Mononuclear cell (primary cell): ENCODE measurements around the gene DOK7. TPM values are rescaled to one million over a fixed set of nuclear protein-coding genes. Genes with fewer than 3 reads are reported as not detected.
"Not testable (repeated sequence)": the region's sequence is repeated elsewhere in the genome, so short reads cannot be mapped to it uniquely, and the experiment has no call there.

Source experiments
- H3K27me3 ChIP-seq: 2 replicates; pipeline ENCODE4 v1.6.0; 2011; ENCODE audit warnings: low read length, control low read depth; ENCODE audit not compliant: insufficient read depth
- H3K4me1 ChIP-seq: 2 replicates; pipeline ENCODE4 v1.5.1; 2011; ENCODE audit warnings: mild to moderate bottlenecking, low read length, control low read depth; ENCODE audit not compliant: insufficient read depth
- H3K4me3 ChIP-seq: 2 replicates; pipeline ENCODE4 v1.5.1; 2011; ENCODE audit warnings: mild to moderate bottlenecking, low read length, moderate library complexity
- H3K9me3 ChIP-seq: 2 replicates; pipeline ENCODE4 v1.5.1; 2011; ENCODE audit warnings: low read depth, mild to moderate bottlenecking, control low read depth, low read length
- total RNA-seq: library from RNA; depleted of rRNA; stranded (reverse); fragments of >200 nt; gene quantifications from one replicate; pipeline ENCODE4 v1.2.3, GENCODE V29; 2012

DOK7 gene
- total RNA-seq, 1 donor, result 0.63 TPM

DNA sequence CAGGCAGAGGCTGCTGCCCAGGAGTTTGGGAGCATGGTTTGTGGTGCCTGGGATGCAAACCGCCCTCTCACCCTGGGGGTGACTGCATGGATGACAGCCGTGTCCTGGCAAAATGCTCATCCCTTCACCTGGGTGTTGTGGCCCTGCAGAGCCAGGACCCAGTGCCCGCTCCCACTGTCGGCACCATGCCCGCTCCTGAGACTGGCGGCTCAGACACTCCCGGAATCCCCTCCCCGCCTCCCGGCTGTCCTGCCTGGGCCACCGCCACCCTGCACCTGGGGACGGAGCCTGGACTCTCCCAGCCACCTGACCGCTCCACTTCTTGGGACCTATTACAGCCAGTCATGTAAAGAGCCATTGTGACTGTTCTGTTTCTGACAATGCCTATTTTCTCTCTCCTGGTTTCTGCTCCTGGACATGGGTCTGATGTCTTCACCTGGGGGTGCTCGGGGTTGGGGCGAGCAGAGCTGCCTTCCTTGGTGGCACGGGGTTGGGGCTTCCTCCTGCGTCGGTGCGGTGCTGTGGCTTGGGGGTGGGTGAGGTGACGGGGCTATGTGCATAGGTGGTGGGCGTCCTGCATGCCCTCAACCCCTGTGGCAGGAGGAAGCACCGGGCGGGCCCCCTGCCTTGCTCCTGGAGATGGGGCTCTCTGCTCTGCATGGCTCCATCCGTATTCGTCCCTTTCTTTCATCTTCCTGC, 38.2 kb downstream of the DOK7 start:
- no peaks in the 10 kb centered on the region for H3K9me3 ChIP-seq
- H3K4me3 ChIP-seq, result no peak overlapping the region
- no peaks in the 10 kb centered on the region for H3K27me3 ChIP-seq
- H3K4me1 ChIP-seq, result no peaks in the 10 kb centered on the region

DNA sequence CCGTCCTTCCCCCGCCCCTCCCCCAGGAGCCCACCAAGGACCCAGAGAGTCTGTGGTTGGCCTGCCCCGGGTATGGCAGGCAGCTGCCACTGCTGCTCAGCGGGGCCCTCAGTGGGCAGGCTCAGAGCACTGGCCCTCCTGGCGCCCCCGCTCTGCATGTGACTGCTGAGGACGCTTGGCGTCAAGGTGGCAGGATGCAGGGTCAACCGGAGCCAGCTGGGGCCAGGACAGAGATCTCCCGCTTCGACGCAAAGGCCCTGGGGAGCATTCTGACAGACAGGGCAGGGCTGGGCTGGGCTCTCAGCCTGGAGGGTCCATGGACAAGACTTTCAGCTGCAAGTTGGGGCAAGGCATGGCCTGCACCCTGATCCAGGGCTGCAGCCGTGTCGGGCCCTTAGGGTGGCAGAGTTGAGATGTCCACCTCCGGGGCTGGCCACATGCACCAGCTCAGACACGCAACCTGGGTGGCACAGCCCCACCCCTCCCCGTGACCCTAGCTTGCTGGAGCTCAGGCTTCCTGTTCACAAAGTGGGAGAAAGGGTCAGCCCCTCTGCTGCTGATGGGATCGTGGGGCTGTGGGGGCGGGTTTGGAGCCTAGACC, 38.8 kb downstream of the DOK7 start:
- H3K4me3 ChIP-seq, result no peak overlapping the region
- no peaks in the 10 kb centered on the region for H3K9me3 ChIP-seq
- no peaks in the 10 kb centered on the region for H3K4me1 ChIP-seq
- H3K27me3 ChIP-seq, result no peaks in the 10 kb centered on the region

DNA sequence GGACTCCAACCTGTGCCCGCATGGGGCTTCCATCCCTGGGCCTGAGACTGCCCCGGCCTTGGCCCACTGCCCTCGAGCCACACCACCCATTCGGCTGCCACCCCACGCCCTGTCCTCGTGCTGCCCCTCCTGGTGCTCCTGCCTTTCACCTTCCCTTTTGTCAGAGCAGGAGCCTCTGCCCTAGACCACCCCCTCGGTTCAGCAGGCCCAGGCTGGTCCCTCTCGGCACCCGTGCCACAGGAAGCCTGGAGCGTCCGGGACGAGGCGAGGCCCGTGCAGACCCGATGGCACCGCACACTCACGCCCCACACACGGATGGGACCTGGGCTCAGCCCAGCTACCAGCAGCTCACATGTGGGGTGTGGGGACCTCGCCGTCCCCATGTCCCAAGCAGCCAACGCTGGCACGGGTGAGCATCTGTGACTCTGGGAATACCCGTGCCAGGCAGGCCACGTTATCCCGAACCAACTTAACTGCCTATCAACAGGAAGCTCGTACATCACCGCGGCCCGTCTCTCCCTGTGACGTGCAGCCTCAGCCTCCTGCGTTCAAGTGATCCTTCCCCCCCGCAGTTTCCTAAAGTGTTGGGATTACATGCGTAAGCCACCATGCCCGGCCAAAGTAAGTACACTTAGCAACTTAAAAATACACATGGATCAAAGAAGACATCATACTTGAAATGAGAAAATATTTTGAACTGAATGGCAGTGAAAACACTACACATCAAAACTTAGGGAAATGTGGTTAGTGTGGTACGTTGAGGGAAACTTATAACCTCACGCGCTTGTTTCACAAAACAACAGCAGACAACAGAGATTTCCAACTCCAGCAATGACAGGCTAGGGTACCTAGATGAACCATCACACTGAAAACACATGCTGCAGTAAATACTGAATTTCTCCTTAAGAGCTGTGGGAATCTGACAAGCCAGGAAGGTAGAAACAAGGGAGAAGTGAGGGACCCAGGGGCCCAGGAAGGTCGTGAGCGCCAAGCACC, 40.1 kb downstream of the DOK7 start:
- no peaks in the 10 kb centered on the region for H3K4me1 ChIP-seq
- H3K9me3 ChIP-seq, result no peaks in the 10 kb centered on the region
- H3K4me3 ChIP-seq, result no peak overlapping the region
- no peaks in the 10 kb centered on the region for H3K27me3 ChIP-seq

DNA sequence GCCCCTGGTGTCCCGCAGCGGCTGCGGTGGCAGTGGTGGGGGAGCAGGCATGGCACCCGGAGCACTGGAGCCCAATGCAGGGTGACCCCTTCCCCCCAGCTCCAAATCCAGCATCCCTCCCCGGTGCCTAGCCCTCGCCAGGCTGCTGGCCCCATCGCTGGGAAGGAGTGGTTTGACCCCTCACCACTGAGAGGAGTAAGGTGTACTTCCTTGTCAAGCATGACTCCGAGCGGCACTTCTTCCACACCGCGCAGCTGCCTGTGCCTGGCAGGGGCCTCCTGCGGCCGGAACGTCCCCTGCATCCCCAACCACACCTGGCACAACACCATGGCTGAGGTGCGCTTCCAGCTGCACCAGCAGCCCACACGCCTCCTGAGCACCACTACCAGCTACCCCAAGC, 42.1 kb downstream of the DOK7 start:
- Histone ChIP-seq H3K9me3 (no peaks in the 10 kb centered on the region), H3K4me3 (no peak overlapping the region), H3K27me3 (no peaks in the 10 kb centered on the region), H3K4me1 (no peaks in the 10 kb centered on the region)

DNA sequence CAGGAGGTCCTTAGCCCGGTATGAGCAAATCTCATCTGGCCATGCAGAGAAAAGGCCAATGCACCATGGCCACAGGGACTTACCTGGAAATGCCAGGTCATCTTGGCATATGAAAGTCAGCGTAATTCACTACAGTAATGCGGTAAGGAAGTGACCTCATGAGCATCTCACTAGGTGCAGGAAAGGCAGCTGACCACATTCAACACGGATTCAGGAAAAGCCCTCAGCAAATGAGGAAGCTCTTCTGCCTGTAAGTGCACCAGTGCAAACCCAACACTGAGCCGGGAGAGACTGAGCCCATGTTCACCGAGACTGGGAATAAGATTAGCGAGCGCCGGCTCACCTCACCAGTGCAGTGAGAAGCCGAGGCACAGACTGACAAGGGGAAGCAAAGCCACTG, 45.4 kb downstream of the DOK7 start:
- H3K4me1 ChIP-seq, result no peaks in the 10 kb centered on the region
- no peaks in the 10 kb centered on the region for H3K27me3 ChIP-seq
- no peaks in the 10 kb centered on the region for H3K9me3 ChIP-seq
- H3K4me3 ChIP-seq, result no peak overlapping the region

DNA sequence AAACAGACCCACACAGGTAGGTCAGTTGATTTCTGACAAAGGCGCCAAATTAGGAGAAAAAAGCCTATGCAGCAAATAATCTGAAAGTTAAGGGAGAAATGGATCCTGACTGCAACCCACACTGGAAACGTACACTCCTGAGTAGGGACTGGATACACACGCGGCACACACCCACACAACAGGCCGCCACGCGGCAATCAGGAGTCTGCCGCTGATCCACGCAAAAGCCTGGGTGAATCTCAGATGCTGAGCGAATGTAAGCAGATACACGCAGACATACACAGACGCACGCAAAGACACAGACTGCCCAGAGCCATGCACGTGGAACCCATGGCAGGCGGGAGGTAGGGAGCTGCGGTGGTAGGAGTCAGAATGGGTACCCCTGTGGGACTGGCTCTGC, 47.4 kb downstream of the DOK7 start:
- no peaks in the 10 kb centered on the region for H3K9me3 ChIP-seq
- no peaks in the 10 kb centered on the region for H3K4me1 ChIP-seq
- no peaks in the 10 kb centered on the region for H3K27me3 ChIP-seq
- H3K4me3 ChIP-seq, result no peak overlapping the region

DNA sequence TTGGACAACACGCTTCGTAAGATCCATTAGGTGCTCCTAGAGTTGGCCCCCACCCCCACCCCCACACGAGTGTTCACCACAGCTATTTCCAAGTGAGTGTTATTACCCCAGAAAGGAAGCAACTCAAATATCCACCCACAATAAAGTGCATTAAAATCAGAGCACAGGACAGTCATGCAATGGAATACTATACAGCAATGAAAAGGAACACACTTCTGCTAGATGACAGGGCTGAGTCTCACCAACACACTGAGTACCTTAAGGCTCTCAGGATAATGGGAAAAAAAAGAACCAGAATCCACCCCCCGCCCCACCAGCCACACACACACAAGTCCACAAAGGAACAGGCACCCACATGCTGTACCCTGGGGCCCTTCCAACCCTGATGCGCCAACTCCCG, 48.1 kb downstream of the DOK7 start:
- Histone ChIP-seq H3K4me3 (no peak overlapping the region), H3K27me3 (no peaks in the 10 kb centered on the region), H3K9me3 (no peaks in the 10 kb centered on the region), H3K4me1 (no peaks in the 10 kb centered on the region)

DNA sequence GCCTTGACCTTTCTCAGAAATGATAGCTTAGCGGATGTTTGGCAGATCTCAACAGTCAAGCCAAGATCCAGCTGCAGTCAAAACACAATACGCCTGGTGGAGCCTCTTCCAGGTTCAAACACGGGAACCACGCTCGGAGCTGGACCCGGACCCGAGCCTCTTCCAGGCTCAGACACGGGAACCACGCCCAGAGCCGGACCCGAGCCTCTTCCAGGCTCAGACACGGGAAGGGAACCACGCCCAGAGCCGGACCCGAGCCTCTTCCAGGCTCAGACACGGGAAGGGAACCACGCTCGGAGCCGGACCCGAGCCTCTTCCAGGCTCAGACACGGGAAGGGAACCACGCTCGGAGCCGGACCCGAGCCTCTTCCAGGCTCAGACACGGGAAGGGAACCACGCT, 48.5 kb downstream of the DOK7 start:
- not testable (repeated sequence) for H3K27me3 ChIP-seq, H3K4me1 ChIP-seq, H3K4me3 ChIP-seq, H3K9me3 ChIP-seq

DNA sequence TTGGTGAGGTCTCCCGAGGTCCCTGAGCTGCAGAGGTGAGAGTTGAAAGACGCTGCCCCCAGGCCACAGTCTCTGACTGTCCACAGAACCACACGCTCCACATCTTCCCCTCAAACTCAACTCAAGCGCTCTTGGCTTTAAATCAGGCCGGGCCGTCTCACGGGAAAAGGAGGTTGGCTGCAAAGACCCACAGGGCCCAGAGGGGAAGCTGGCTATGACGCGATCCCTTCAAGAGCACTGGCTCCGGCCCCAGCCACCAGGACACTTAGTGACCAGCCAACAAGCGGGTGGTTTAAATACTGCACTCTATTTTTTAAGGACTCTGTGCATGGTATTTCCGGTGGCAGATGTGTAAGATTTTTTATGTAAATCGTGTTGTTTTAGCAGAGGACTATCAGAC, 49.2 kb downstream of the DOK7 start:
- no peaks in the 10 kb centered on the region for H3K9me3 ChIP-seq
- no peaks in the 10 kb centered on the region for H3K4me1 ChIP-seq
- no peaks in the 10 kb centered on the region for H3K27me3 ChIP-seq
- H3K4me3 ChIP-seq, result no peak overlapping the region

DNA sequence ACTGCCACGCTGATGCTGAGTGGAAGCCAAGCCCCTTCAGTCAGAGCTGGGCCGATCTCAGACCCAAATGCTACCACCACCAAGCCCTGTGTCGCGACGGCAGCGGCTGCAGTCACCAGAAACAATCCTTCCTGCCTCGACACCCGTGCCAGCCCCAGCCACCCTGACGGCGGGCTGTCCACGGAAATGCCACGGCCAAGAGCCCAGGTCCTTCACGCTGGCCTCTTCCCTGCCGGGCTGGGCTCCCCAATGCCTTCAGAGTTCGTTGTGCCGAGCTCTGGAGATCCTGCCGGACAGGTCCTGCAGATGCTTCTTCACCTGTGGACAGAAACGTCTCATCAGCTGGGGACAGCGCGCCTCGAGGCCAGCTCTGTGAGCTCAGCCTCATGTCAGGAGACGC, 49.6 kb downstream of the DOK7 start:
- no peaks in the 10 kb centered on the region for H3K9me3 ChIP-seq
- H3K4me3 ChIP-seq, result no peak overlapping the region
- no peaks in the 10 kb centered on the region for H3K27me3 ChIP-seq
- no peaks in the 10 kb centered on the region for H3K4me1 ChIP-seq

DNA sequence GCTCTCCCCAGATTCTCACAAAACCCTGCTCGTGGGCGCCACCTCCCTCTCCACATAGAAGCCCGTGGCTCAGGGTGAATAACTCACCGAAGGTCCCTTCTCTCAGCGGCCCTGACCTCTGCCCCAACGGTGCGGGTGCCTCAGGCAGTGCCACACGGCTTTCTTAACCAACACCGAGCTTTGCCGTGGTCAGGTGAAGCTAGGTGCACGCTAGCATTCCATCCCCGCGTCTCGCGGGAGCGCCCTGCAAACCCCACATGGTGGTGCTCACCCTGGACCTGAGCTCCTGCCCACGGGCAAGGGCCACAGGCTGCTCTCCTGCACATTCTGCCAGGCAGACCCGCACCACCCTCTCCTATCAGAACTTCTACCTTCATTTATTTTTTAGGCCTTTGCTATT, 50.7 kb downstream of the DOK7 start:
- Histone ChIP-seq H3K4me1 (no peaks in the 10 kb centered on the region), H3K4me3 (no peak overlapping the region), H3K9me3 (no peaks in the 10 kb centered on the region), H3K27me3 (no peaks in the 10 kb centered on the region)

DNA sequence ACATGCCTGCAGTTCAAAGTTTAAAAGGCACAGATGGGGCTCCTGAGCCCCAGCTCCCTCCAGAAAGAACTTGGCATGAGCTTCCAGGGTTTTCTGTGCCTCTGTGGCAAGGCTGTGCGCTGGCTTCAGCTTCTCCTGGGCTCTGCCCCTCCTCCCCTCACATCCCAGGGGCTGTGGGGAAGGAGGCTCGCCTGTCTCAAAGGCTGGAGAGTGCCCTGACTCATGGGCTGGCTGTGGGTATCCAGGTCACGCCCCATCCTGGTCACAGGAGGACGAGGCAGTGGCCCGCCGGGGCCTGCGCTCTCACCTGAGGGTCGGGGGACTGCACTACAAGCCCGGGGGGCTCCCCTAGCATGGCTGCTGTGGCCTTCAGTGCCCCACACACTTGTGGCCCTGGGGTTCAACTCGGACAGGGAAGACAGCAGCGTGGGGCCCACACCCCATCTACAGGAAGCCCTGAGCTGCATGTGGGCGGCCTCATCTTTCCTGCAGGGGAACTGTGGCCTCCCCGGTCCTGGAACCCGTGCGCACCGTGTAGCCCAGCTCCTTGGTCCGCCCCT, 51.2 kb downstream of the DOK7 start:
- no peaks in the 10 kb centered on the region for H3K4me1 ChIP-seq
- H3K9me3 ChIP-seq, result no peaks in the 10 kb centered on the region
- no peak overlapping the region for H3K4me3 ChIP-seq
- H3K27me3 ChIP-seq, result no peaks in the 10 kb centered on the region

DNA sequence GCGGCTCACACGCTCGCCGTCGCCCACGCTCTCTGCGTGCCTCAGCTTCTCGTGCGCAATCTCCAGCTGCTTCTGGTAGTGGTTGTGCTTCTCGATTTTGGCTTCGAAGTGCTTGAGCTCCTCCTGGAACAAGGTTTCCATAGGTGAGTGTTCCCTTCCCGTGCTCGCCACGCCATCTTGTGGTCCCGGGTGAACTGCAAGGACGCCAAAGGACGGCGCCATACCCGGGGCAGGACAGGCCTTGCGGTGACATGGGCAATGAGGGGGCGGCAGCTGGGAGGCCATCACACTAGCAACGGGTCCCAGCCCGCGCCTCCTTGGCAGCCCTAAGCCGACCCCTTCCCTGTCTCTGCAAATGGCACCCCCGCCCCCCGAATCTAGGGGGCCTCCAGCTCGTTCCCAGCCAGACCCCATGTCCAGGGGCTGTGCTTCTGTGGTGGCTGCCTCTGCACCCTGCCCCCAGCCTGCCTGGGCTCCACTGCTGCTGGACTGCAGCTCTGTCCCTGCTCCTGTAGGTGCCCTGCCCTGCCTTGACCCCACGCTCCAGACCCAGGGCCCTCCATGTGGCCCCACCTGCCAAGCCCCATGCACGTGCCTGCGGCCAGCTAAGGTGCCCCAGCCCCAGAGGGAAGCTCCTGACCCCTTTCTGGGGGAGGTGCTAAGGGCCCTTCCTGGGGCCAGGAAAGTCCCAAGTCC, 51.8 kb downstream of the DOK7 start:
- H3K4me3 ChIP-seq, result no peak overlapping the region
- no peaks in the 10 kb centered on the region for H3K27me3 ChIP-seq
- no peaks in the 10 kb centered on the region for H3K9me3 ChIP-seq
- H3K4me1 ChIP-seq, result no peaks in the 10 kb centered on the region

DNA sequence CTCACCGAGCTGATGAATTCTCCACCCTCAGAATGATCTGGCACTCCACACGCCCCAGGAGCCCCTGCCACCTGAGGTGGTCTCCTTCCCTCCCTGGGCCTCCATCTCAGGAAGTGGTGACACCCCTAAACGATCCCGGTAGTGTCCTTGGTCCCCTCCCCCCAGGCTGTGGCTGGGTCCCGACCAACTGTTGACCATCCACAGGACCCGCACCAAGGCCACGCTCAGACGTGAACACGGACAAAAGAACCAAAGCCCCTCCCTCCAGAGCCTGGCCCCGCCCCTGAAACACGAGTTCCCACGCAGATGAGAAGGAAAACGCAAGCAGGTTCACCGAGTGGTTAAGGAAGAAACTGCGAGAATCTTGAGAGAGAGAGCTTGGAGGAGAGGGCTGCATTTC, 52.5 kb downstream of the DOK7 start:
- no peak overlapping the region for H3K4me3 ChIP-seq
- no peaks in the 10 kb centered on the region for H3K27me3 ChIP-seq
- no peaks in the 10 kb centered on the region for H3K4me1 ChIP-seq
- no peaks in the 10 kb centered on the region for H3K9me3 ChIP-seq
